Astrocyte of the spinal cord (primary cell): Measurements from ENCODE around the gene DFFB.

Experiments used
- DNase-seq: peaks from one replicate; pipeline ENCODE4 v3.0.0; 2011; ENCODE audit warnings: low read depth, low spot score
- H3K4me3 ChIP-seq: 2 replicates; pipeline ENCODE4 v1.5.1; 2011; ENCODE audit warnings: low read depth, mild to moderate bottlenecking, low read length, moderate library complexity
- in situ Hi-C: cut with HindIII; loops from 2 replicates; pipeline ENCODE4 v1.10.0; 2017; ENCODE audit warnings: low sequenced_read_pairs
- TF ChIP-seq, protein P1 (sequence below): IDR thresholded peaks from 2 replicates; pipeline ENCODE4 v1.5.1; 2012; ENCODE audit warnings: low read depth, mild to moderate bottlenecking, low read length, inconsistent platforms

DFFB gene

DNA sequence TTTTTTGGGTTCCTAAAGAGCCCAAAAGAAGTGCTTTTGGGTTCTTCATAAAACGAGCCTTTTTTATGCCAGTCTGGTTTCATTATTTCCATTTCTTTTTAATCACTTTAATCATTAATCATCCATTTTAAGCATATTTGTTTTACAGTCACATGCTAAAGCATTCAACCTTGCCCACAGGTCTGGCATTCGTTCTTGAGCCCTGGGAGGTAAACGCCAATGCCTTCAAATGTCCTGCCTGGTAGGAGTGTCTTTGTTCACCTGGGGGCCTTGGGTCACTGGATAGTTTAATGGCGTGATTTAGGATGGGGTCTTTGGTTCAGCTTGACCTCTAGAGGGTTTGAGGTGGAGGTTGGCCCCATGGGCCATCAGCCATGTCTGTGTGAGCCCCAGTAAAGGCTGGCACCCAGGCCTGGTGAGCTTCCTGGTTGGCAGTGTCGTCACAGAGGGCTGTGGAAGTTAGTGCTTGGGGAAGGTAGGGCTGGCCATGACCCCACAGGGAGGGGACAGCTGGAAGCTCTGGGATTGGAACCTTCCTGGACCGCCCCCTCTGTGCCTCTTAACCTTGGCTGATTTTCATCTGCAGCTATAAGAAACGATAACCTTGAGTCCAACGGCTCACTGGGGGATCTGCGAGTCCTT is 22.6 kb downstream of the DFFB start:
- no peak for DNase-seq
- H3K4me3 ChIP-seq, result no peak overlapping the region
- in situ Hi-C loops, result no loop called here
- TF ChIP-seq, protein P1, sequence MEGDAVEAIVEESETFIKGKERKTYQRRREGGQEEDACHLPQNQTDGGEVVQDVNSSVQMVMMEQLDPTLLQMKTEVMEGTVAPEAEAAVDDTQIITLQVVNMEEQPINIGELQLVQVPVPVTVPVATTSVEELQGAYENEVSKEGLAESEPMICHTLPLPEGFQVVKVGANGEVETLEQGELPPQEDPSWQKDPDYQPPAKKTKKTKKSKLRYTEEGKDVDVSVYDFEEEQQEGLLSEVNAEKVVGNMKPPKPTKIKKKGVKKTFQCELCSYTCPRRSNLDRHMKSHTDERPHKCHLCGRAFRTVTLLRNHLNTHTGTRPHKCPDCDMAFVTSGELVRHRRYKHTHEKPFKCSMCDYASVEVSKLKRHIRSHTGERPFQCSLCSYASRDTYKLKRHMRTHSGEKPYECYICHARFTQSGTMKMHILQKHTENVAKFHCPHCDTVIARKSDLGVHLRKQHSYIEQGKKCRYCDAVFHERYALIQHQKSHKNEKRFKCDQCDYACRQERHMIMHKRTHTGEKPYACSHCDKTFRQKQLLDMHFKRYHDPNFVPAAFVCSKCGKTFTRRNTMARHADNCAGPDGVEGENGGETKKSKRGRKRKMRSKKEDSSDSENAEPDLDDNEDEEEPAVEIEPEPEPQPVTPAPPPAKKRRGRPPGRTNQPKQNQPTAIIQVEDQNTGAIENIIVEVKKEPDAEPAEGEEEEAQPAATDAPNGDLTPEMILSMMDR, result no peak

DNA sequence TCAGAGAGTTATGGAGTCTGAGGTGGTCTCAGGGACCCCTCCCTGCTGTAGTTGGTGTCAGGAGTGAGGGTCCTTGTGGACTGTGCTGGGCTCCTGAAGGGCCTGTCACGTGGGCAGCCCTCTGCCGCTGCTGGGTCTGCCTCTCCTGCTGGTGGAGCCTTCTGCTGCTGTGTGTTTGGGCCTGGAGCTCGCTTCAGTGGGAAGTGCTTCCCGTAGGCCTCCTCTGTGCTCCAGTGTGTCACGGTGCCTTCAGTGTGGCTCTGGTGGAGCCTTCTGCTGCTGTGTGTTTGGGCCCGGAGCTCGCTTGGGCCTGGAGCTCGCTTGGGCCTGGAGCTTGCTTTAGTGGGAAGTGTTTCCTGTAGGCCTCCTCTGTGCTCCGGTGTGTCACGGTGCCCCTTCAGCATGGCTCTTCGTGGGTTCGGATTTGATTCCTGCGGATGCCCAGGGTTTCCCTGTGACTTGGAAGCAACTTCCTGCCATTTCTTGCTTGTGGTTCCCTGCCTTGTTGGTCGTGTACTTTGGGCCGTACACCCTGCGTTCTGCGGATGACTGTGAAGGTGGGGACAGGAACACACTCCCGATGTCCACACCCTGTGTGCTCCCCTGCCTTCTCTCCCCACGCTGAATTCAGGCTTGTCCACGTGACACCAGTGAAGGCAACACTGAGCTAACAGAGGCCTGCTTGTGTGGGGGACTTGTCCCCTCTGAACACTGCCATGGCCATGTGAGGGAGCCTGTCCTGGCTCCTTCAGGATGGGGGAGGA is 23.3 kb downstream of the DFFB start:
- no peak overlapping the region for H3K4me3 ChIP-seq
- no peak for DNase-seq
- in situ Hi-C loops, result no loop called here
- TF ChIP-seq, protein P1, result no peak

DNA sequence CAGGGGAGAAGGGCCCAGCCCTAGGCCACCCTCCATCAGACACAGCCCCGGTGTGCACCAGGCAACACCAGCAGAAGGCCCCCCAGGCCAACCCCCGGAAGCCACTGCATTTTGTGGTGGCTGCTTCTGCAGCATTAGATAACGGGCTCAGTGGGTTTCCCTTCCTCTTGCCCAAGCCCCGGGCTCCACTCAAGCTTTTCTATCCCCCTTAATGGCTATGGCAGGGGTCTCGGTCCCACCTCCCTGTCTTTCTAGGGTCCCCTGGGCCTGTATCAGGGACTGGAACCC is 23.9 kb downstream of the DFFB start:
- TF ChIP-seq, protein P1, result no peak

DNA sequence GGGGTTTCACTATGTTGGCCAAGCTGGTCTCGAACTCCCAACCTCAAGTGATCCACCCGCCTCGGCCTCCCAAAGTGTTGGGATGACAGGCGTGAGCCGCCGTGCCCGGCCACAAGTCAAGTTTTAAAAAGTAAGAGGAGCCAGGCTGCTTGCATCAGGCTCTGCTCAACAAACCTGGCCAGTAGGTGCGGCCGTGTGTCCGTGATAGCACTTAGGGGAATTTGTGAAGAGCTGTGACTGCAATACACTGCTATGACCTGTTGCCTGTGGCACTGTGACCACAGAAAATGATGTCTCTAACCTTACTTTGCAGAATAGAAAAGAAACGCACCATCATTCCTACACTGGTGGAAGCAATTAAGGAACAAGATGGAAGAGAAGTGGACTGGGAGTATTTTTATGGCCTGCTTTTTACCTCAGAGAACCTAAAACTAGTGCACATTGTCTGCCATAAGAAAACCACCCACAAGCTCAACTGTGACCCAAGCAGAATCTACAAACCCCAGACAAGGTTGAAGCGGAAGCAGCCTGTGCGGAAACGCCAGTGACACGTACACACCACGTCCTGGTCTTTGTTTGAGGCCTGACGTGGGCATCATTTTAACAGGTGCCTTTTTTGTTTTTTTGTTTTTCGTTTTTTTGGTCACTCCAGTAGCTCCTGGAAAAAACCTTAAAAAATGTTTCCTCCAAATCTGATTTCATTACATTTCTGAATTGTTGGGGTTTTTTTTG is 26.1 kb downstream of the DFFB start:
- DNase-seq, result no peak
- no peak overlapping the region for H3K4me3 ChIP-seq
- in situ Hi-C loops, result no loop called here
- TF ChIP-seq, protein P1, result no peak

More for the DNA sequence above, 23.9 kb downstream of the DFFB start:
- no peak for DNase-seq
- H3K4me3 ChIP-seq, result no peak overlapping the region
- in situ Hi-C loops, result no loop called here

DNA sequence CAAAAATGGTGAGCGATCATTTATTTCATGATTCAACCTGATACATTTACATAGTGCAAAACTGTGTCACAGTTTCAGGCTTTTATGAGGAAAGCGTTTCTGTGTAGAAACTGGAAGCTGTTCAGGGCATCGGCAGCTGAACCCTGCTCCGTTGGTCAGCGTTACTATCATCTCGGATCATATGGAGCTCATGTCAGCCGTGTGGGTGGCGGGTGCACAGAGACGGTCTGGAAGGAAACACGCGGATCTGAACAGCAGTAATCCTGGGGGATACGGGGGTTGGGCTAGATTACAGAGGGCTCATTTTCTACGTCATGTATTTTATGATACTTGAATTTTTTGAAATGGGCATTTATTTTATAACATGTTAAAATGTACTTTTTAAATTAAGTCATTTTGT is 27.7 kb downstream of the DFFB start:
- H3K4me3 ChIP-seq, result no peak overlapping the region
- no peak for DNase-seq
- TF ChIP-seq, protein P1, result no peak
- in situ Hi-C loops, result no loop called here

DNA sequence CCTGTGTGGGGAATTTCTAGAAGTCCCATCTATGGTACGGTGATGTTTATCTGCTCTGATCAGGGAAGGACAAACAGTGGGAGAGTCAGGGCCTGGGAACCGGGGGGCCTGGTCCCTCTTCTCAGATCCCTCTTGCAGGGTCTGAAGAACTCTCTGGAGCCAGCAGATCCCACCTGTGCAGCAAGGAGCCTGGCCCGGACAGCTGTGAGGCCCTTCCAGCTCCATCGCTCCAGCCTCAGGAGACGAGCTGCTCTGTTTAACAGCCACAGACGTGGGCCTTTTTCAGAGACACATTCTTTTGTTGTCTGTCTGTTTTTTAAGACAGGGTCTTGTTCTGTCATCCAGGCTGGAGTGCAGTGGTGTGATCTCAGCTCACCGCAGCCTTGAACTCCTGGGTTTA is 28.3 kb downstream of the DFFB start:
- in situ Hi-C loops, result no loop called here
- TF ChIP-seq, protein P1, result no peak
- no peak for DNase-seq
- no peak overlapping the region for H3K4me3 ChIP-seq
